Measurements from ENCODE around the gene ARMC9. TPM values are rescaled to one million over a fixed set of nuclear protein-coding genes. Genes with fewer than 3 reads are reported as not detected.

ARMC9 gene, protein sequence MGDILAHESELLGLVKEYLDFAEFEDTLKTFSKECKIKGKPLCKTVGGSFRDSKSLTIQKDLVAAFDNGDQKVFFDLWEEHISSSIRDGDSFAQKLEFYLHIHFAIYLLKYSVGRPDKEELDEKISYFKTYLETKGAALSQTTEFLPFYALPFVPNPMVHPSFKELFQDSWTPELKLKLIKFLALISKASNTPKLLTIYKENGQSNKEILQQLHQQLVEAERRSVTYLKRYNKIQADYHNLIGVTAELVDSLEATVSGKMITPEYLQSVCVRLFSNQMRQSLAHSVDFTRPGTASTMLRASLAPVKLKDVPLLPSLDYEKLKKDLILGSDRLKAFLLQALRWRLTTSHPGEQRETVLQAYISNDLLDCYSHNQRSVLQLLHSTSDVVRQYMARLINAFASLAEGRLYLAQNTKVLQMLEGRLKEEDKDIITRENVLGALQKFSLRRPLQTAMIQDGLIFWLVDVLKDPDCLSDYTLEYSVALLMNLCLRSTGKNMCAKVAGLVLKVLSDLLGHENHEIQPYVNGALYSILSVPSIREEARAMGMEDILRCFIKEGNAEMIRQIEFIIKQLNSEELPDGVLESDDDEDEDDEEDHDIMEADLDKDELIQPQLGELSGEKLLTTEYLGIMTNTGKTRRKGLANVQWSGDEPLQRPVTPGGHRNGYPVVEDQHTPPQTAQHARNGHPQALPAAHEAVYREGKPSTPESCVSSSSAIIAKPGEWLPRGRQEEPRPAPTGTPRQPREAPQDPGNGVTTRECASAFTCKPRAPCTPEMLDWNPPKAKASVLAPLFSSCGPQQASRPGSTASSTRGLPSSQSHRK
- 25.9 TPM for total RNA-seq
- polyA plus RNA-seq = 13.5 TPM

- DNase-seq (ENCODE audit: extremely low spot score) = no peak
- no peaks in the 10 kb centered on the region for H3K36me3 ChIP-seq (ENCODE audit: insufficient read depth)
- no peaks in the 10 kb centered on the region for H3K4me1 ChIP-seq (ENCODE audit: insufficient read depth)
- under 1% methylated on average over 83 of the region's 83 CpGs for WGBS
- H3K4me3 ChIP-seq (ENCODE audit: low read depth, low read length) = peak within 1 kb of the TSS; percentile 78
- H3K27ac ChIP-seq (ENCODE audit: low read depth) = no peak within 1 kb of the TSS
Observed at GRCh38 chr2:231198291-231199173, at the start of gene ARMC9. Gene ARMC9, plus strand, starts transcription at chr2:231198631. Its CDS starts 7,608 bp downstream, at chr2:231206239.

DNA sequence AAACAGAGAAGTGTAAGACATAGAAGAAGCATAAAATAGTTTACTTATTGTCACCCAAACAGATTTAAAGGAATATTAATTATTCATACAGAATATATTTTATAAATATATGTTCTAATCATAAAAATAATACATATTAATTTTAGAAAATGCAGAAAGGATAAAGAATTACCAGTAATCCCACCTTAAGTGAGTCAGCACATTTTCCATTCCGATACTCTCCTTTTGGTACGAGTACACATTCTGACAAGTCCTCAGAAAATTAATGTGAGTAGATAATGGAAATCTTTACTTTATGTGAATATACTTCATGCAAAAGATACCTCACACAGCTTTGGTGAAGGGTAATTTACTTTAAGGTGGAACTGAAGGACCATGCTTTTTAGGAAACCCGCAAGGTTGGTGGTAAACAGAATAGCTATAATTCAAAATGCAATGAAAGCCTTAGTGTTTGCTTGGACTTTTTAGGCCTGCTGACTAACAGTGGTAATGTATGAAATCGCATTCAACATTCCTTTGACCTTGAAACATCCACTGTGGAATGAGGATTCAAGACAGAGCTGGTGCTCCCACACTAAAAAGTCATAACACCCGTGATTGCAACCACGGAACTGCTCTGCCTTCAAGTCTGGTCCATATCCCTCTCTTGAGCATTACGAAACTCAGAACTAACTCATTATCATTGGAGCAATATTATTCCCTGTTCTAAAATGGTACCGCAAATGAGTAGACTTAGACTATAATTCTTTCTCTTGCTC is 45.5 kb upstream of the ARMC9 start:
- no peak overlapping the region for H3K27ac ChIP-seq (ENCODE audit: low read depth)
- 85% methylated on average over 8 of the region's 8 CpGs for WGBS
- no peaks in the 10 kb centered on the region for H3K4me1 ChIP-seq (ENCODE audit: insufficient read depth)
- H3K36me3 ChIP-seq (ENCODE audit: insufficient read depth) = peaks cover 2% of the 10 kb centered on the region
- H3K4me3 ChIP-seq (ENCODE audit: low read depth, low read length) = no peak overlapping the region
- DNase-seq (ENCODE audit: extremely low spot score) = no peak

- H3K27ac ChIP-seq (ENCODE audit: low read depth) = no peak overlapping the region
- peaks cover 2% of the 10 kb centered on the region for H3K4me1 ChIP-seq (ENCODE audit: insufficient read depth)
- DNase-seq (ENCODE audit: extremely low spot score) = no peak
Observed at GRCh38 chr2:231159306-231159705, 39.1 kb upstream of the ARMC9 start.

DNA sequence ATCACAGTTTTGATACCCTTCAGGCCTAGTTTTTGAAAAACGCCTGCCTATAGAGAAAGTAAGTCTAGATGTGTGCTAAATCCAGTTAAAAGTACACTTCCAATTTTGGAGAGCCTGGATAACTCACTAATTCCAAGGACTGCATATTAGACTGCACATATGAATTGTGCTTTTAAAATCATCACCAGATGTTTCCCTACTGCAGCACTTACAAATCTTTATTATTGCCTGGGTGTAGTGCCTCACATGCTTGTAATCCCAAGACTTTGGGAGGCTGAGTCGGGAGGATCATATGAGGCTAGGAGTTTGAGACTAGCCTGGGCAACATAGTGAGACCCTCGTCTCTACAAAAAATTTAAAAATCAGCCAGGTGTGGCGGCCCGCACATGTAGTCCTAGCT is 37.7 kb upstream of the ARMC9 start:
- Histone ChIP-seq H3K4me1 (ENCODE audit: insufficient read depth) (peaks cover 2% of the 10 kb centered on the region), H3K36me3 (ENCODE audit: insufficient read depth) (no peaks in the 10 kb centered on the region), H3K4me3 (ENCODE audit: low read depth, low read length) (no peak overlapping the region), H3K27ac (ENCODE audit: low read depth) (no peak overlapping the region)
- WGBS = 92% methylated on average over 5 of the region's 5 CpGs
- no peak for DNase-seq (ENCODE audit: extremely low spot score)

More at GRCh38 chr2:231159306-231159705, 39.1 kb upstream of the ARMC9 start:
- Histone ChIP-seq H3K36me3 (ENCODE audit: insufficient read depth) (no peaks in the 10 kb centered on the region), H3K4me3 (ENCODE audit: low read depth, low read length) (no peak overlapping the region)

GRCh38 chr2:231161252-231161839 is 37.1 kb upstream of the ARMC9 start:
- Histone ChIP-seq H3K27ac (ENCODE audit: low read depth) (peak overlapping the region; percentile 59), H3K4me1 (ENCODE audit: insufficient read depth) (peaks cover 2% of the 10 kb centered on the region), H3K4me3 (ENCODE audit: low read depth, low read length) (no peak overlapping the region), H3K36me3 (ENCODE audit: insufficient read depth) (peaks cover 3% of the 10 kb centered on the region)
- WGBS = 74% methylated on average over 7 of the region's 7 CpGs
- no peak for DNase-seq (ENCODE audit: extremely low spot score)

- Histone ChIP-seq H3K27ac (ENCODE audit: low read depth) (peak overlapping the region; percentile 23), H3K36me3 (ENCODE audit: insufficient read depth) (peaks cover 3% of the 10 kb centered on the region), H3K4me3 (ENCODE audit: low read depth, low read length) (no peak overlapping the region), H3K4me1 (ENCODE audit: insufficient read depth) (peaks cover 2% of the 10 kb centered on the region)
- DNase-seq (ENCODE audit: extremely low spot score) = no peak
- 10% methylated on average over 2 of the region's 2 CpGs for WGBS
Observed at GRCh38 chr2:231161877-231162329, 36.5 kb upstream of the ARMC9 start.

GRCh38 chr2:231163011-231163410 is 35.4 kb upstream of the ARMC9 start:
- Histone ChIP-seq H3K4me3 (ENCODE audit: low read depth, low read length) (no peak overlapping the region), H3K36me3 (ENCODE audit: insufficient read depth) (peaks cover 3% of the 10 kb centered on the region), H3K27ac (ENCODE audit: low read depth) (peak overlapping the region; percentile 16), H3K4me1 (ENCODE audit: insufficient read depth) (peaks cover 2% of the 10 kb centered on the region)
- WGBS = 96% methylated on average over 3 of the region's 3 CpGs
- DNase-seq (ENCODE audit: extremely low spot score) = no peak

GRCh38 chr2:231163414-231164095 is 34.9 kb upstream of the ARMC9 start:
- Histone ChIP-seq H3K4me3 (ENCODE audit: low read depth, low read length) (no peak overlapping the region), H3K27ac (ENCODE audit: low read depth) (no peak overlapping the region), H3K36me3 (ENCODE audit: insufficient read depth) (peaks cover 3% of the 10 kb centered on the region), H3K4me1 (ENCODE audit: insufficient read depth) (peaks cover 2% of the 10 kb centered on the region)
- DNase-seq (ENCODE audit: extremely low spot score) = no peak
- WGBS = 91% methylated on average over 4 of the region's 4 CpGs

DNA sequence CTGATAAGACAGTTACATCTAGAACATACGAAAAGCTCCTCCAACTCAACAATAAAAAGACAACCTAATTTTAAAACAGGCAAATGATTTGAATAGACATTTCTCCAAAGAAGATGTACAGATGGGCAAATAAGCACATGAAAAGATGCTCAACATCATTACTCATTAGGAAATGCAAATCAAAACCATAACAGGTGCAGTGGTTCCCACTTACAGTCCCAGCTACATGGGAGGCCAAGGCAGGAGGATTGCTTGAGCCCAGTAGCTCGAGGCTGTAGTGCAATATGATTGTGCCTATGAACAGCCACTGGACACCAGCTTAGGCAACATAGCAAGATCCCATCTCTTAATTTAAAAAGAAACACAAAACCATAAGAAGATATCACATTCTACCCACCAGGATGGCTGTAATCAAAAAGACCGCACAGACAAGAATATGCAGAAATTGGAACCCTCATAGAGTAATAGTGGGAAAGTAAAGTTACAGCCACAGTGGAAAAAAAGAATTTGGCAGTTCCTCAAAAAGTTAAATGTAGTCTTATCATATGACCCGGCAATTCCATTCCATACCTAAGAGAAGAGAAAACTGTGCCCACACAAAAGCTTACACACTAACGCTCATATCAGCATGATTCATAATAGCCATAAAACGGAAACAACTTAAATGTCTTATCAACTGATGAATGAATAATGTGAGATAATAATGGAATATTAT is 30.5 kb upstream of the ARMC9 start:
- Histone ChIP-seq H3K4me1 (ENCODE audit: insufficient read depth) (no peaks in the 10 kb centered on the region), H3K36me3 (ENCODE audit: insufficient read depth) (peaks cover 7% of the 10 kb centered on the region), H3K4me3 (ENCODE audit: low read depth, low read length) (no peak overlapping the region), H3K27ac (ENCODE audit: low read depth) (no peak overlapping the region)
- WGBS = 78% methylated on average over 6 of the region's 6 CpGs
- no peak for DNase-seq (ENCODE audit: extremely low spot score)

DNA sequence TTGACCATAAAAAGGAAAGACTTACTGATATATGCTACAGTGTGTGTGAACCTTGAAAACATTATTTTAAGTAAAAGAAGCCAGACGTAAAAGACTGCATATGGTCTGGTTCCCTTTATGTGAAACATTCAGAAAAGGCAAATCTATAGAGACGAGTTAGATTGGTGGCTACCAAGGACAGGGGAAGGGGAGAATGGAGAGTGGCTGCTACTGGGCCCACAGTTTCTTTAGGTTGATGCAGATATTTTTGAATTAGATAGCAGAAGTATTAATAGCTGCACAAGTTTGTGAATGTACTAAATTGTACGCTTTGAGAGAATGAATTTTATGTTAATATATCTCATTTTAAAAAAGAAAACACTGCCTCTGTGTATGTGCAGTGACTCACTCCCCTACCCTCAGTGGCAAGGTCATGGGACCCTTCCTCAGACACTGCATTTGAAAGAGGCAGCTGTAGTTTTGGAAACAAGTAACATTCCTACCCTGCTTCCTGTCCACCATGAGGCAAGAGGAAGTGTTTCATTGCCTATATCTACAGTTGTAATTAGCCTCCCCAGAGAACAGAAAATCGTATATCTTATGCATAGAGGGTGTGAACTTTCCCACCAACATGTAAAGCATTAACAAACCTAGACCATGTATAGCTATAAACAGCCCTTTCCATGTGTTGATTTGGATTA is 29.8 kb upstream of the ARMC9 start:
- Histone ChIP-seq H3K27ac (ENCODE audit: low read depth) (no peak overlapping the region), H3K4me1 (ENCODE audit: insufficient read depth) (no peaks in the 10 kb centered on the region), H3K4me3 (ENCODE audit: low read depth, low read length) (no peak overlapping the region), H3K36me3 (ENCODE audit: insufficient read depth) (peaks cover 8% of the 10 kb centered on the region)
- no peak for DNase-seq (ENCODE audit: extremely low spot score)
- WGBS = 88% methylated on average over 4 of the region's 4 CpGs

DNA sequence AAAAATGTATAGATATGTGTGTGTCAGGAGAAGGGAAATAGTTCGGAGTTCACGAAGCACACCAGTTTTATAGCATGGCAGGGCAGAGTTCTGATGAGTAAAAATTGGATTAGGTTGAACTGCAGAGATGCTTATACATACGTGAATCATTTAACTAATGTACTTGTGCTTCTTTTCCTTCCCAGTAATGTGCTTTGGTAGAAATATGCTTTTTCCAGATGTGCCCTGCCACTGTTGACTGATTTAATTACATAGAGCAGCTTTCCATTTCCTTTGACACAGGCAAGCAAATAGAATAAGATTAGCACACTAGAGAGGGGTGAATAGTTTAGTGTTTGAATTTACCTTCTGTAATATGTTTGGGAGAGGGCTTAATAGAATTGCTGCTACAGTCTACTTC is 28.9 kb upstream of the ARMC9 start:
- Histone ChIP-seq H3K4me1 (ENCODE audit: insufficient read depth) (no peaks in the 10 kb centered on the region), H3K4me3 (ENCODE audit: low read depth, low read length) (no peak overlapping the region), H3K27ac (ENCODE audit: low read depth) (no peak overlapping the region), H3K36me3 (ENCODE audit: insufficient read depth) (peaks cover 8% of the 10 kb centered on the region)
- no peak for DNase-seq (ENCODE audit: extremely low spot score)
- WGBS = 66% methylated on average over 3 of the region's 3 CpGs

All from urinary bladder (tissue), 4 donors.